Measurements from ENCODE around the gene NDUFS1.
"Not testable (repeated sequence)": the region's sequence is repeated elsewhere in the genome, so short reads cannot be mapped to it uniquely, and the experiment has no call there.

The NDUFS1 gene

GRCh38 chr2:206105038-206105437 lies 54.2 kb downstream of the NDUFS1 start:
- ATAC-seq: no peak
- no peak for TF ChIP-seq ZNF565 (CRISPR knock-in tag; conservative IDR thresholded peaks at IDR 0.05; ENCODE audit: low read depth)
- TF ChIP-seq, protein P1, sequence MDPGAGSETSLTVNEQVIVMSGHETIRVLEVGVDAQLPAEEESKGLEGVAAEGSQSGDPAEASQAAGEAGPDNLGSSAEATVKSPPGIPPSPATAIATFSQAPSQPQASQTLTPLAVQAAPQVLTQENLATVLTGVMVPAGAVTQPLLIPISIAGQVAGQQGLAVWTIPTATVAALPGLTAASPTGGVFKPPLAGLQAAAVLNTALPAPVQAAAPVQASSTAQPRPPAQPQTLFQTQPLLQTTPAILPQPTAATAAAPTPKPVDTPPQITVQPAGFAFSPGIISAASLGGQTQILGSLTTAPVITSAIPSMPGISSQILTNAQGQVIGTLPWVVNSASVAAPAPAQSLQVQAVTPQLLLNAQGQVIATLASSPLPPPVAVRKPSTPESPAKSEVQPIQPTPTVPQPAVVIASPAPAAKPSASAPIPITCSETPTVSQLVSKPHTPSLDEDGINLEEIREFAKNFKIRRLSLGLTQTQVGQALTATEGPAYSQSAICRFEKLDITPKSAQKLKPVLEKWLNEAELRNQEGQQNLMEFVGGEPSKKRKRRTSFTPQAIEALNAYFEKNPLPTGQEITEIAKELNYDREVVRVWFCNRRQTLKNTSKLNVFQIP (CRISPR knock-in tag; IDR thresholded peaks at IDR 0.05; ENCODE audit: borderline replicate concordance, low read depth): no peak
- TF ChIP-seq CSDC2 (CRISPR knock-in tag; IDR thresholded peaks at IDR 0.05): no peak
- no peak for TF ChIP-seq RARB (CRISPR knock-in tag; IDR thresholded peaks at IDR 0.05)
- TF ChIP-seq ZFP30 (CRISPR knock-in tag; IDR thresholded peaks at IDR 0.05): no peak
- no peak for TF ChIP-seq TCF4 (CRISPR knock-in tag; IDR thresholded peaks at IDR 0.05; ENCODE audit: borderline replicate concordance)
- TF ChIP-seq, protein P2, sequence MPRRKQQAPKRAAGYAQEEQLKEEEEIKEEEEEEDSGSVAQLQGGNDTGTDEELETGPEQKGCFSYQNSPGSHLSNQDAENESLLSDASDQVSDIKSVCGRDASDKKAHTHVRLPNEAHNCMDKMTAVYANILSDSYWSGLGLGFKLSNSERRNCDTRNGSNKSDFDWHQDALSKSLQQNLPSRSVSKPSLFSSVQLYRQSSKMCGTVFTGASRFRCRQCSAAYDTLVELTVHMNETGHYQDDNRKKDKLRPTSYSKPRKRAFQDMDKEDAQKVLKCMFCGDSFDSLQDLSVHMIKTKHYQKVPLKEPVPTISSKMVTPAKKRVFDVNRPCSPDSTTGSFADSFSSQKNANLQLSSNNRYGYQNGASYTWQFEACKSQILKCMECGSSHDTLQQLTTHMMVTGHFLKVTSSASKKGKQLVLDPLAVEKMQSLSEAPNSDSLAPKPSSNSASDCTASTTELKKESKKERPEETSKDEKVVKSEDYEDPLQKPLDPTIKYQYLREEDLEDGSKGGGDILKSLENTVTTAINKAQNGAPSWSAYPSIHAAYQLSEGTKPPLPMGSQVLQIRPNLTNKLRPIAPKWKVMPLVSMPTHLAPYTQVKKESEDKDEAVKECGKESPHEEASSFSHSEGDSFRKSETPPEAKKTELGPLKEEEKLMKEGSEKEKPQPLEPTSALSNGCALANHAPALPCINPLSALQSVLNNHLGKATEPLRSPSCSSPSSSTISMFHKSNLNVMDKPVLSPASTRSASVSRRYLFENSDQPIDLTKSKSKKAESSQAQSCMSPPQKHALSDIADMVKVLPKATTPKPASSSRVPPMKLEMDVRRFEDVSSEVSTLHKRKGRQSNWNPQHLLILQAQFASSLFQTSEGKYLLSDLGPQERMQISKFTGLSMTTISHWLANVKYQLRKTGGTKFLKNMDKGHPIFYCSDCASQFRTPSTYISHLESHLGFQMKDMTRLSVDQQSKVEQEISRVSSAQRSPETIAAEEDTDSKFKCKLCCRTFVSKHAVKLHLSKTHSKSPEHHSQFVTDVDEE (CRISPR knock-in tag; IDR thresholded peaks at IDR 0.05): no peak
- no peak for TF ChIP-seq PATZ1 (CRISPR knock-in tag; IDR thresholded peaks at IDR 0.05; ENCODE audit: borderline replicate concordance)
- TF ChIP-seq CREB5 (CRISPR knock-in tag; IDR thresholded peaks at IDR 0.05; ENCODE audit: low read depth): no peak
- no peak for TF ChIP-seq ZNF70 (CRISPR knock-in tag; IDR thresholded peaks at IDR 0.05)
- TF ChIP-seq ISL1 (CRISPR knock-in tag; IDR thresholded peaks at IDR 0.05): no peak
- no peak for TF ChIP-seq GLIS3 (CRISPR knock-in tag; IDR thresholded peaks at IDR 0.05)
- no peak for TF ChIP-seq ZC3H10 (CRISPR knock-in tag; IDR thresholded peaks at IDR 0.05)
- no peak for TF ChIP-seq OSR1 (CRISPR knock-in tag; IDR thresholded peaks at IDR 0.05)
- TF ChIP-seq SNAI2 (CRISPR knock-in tag; IDR thresholded peaks at IDR 0.05): no peak
- no peak for TF ChIP-seq ZFP3 (CRISPR knock-in tag; IDR thresholded peaks at IDR 0.05)
- TF ChIP-seq, protein P3, sequence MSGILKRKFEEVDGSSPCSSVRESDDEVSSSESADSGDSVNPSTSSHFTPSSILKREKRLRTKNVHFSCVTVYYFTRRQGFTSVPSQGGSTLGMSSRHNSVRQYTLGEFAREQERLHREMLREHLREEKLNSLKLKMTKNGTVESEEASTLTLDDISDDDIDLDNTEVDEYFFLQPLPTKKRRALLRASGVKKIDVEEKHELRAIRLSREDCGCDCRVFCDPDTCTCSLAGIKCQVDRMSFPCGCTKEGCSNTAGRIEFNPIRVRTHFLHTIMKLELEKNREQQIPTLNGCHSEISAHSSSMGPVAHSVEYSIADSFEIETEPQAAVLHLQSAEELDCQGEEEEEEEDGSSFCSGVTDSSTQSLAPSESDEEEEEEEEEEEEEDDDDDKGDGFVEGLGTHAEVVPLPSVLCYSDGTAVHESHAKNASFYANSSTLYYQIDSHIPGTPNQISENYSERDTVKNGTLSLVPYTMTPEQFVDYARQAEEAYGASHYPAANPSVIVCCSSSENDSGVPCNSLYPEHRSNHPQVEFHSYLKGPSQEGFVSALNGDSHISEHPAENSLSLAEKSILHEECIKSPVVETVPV (CRISPR knock-in tag; IDR thresholded peaks at IDR 0.05): no peak

GRCh38 chr2:206098872-206099271 lies 60.4 kb downstream of the NDUFS1 start:
- ATAC-seq: not testable (repeated sequence)

- TF ChIP-seq TOX (CRISPR knock-in tag; IDR thresholded peaks at IDR 0.05; ENCODE audit: borderline replicate concordance) (no peak), PATZ1 (CRISPR knock-in tag; IDR thresholded peaks at IDR 0.05; ENCODE audit: borderline replicate concordance) (no peak)
- no peak for ATAC-seq
These were observed 60.8 kb downstream of the NDUFS1 start for GRCh38 chr2:206098471-206098870.

- TF ChIP-seq ARNTL (CRISPR knock-in tag; IDR thresholded peaks at IDR 0.05; ENCODE audit: borderline replicate concordance, low read depth) (no peak), GLIS3 (CRISPR knock-in tag; IDR thresholded peaks at IDR 0.05) (no peak), ISL1 (CRISPR knock-in tag; IDR thresholded peaks at IDR 0.05) (no peak), TOX (CRISPR knock-in tag; IDR thresholded peaks at IDR 0.05; ENCODE audit: borderline replicate concordance) (no peak), ZNF70 (CRISPR knock-in tag; IDR thresholded peaks at IDR 0.05) (no peak), TCF4 (CRISPR knock-in tag; IDR thresholded peaks at IDR 0.05; ENCODE audit: borderline replicate concordance) (no peak), CSDC2 (CRISPR knock-in tag; IDR thresholded peaks at IDR 0.05) (no peak), PPARA (CRISPR knock-in tag; IDR thresholded peaks at IDR 0.05; ENCODE audit: borderline replicate concordance) (no peak), ZNF565 (CRISPR knock-in tag; conservative IDR thresholded peaks at IDR 0.05; ENCODE audit: low read depth) (no peak), BACH2 (CRISPR knock-in tag; IDR thresholded peaks at IDR 0.05; ENCODE audit: borderline replicate concordance) (no peak), CREB5 (CRISPR knock-in tag; IDR thresholded peaks at IDR 0.05; ENCODE audit: low read depth) (no peak)
- TF ChIP-seq, protein P1 (CRISPR knock-in tag; IDR thresholded peaks at IDR 0.05; ENCODE audit: borderline replicate concordance, low read depth): no peak
- ATAC-seq: no peak
These were observed 62.4 kb downstream of the NDUFS1 start for GRCh38 chr2:206096876-206097275.
